ENCODE data around the gene EEF2. TPM values are rescaled to one million over a fixed set of nuclear protein-coding genes. Genes with fewer than 3 reads are reported as not detected.
A peak's percentile ranks its signal among the peaks of the same experiment; 100 is the strongest.

EEF2 gene
- 1,124 and 1,170 TPM in 2 replicates for total RNA-seq (2014; rRNA removed)
- percentile 97 among the genes with signal in this experiment for Bru-seq, nascent RNA
- BruChase-seq, experiment 1, labeled RNA remaining after a 6-hour chase = percentile 99 among the genes with signal in this experiment
- BruChase-seq, experiment 2, labeled RNA remaining after a 2-hour chase = percentile 99 among the genes with signal in this experiment
- long read RNA-seq, transcript EEF2-201 (15 exons, 3,164 nt) = major isoform, 819 of 1,515 reads
- long read RNA-seq, partial matches to known transcripts = 679 of 1,515 reads
- long read RNA-seq, other reads (novel, unspliced or antisense) = 17 of 1,515 reads

DNA sequence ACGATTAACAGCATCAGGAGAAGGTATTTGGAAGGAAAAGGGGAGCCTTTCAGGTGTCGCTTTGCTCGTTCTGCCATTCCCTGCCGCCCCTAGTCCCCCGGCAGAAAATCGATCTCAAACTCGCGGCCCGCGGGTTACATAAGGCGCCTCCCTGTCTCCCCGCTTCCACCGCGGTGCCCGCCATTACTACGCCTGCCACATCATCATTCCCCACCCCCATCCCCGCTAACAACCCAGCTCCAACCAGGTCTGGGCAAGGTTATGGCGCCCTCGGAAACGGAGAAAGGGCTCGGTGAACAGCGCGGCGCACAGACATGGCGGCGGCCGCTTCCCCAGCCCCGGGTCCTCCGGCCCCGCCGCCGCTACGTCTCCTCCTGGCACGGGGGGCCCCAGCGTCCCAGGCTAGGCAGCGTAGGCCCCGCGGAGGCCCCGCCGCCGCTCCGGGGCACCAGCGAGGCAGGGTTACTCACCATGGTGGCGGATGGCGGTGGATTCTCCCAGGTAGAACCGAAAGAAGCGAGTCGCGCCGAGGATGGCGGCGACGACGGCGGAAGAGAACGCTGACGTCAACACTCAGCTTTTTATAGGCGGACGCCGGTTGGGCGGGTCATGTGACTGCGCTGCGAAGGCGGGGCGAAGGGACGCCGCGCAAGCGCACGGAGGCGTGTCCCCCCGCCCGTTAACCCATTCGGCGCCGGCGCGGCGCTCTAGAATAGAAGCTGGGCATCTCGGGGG is at the start of gene EEF2:
Gene EEF2, minus strand, starts transcription at position 556 of the 735 bp plus-strand sequence. Its CDS starts 83 bp downstream, at position 473.
- peak within 1 kb of the TSS; percentile 88 for H2AFZ ChIP-seq (ENCODE audit: low read length)
- no peaks in the 10 kb centered on the region for H3K9me3 ChIP-seq (ENCODE audit: low read length)
- peaks cover 48% of the 10 kb centered on the region for H3K36me3 ChIP-seq (ENCODE audit: low read depth, low read length)
- peaks cover 52% of the 10 kb centered on the region for H3K79me2 ChIP-seq (ENCODE audit: low read length)
- H3K4me1 ChIP-seq (ENCODE audit: insufficient read depth, low read length) = peaks cover 20% of the 10 kb centered on the region
- POLR2A ChIA-PET (ENCODE audit: unreplicated experiment) = interaction anchor here (0.6 kb wide), 3 partner anchors 13 to 120 kb away, joined by 3 to 6 read pairs (median 4); no protein-coding TSS in a partner anchor
- H3K9ac ChIP-seq (ENCODE audit: low read length) = peak within 1 kb of the TSS; percentile 96
- BruUV-seq (replicated peaks) = TSS peak; percentile 59
- H3K4me3 ChIP-seq (ENCODE audit: low read length) = peak within 1 kb of the TSS; percentile 97
- TF ChIP-seq EZH2 (IDR thresholded peaks at IDR 0.05; ENCODE audit: low read length, unreplicated experiment) = no peak
- TF ChIP-seq, protein P1, sequence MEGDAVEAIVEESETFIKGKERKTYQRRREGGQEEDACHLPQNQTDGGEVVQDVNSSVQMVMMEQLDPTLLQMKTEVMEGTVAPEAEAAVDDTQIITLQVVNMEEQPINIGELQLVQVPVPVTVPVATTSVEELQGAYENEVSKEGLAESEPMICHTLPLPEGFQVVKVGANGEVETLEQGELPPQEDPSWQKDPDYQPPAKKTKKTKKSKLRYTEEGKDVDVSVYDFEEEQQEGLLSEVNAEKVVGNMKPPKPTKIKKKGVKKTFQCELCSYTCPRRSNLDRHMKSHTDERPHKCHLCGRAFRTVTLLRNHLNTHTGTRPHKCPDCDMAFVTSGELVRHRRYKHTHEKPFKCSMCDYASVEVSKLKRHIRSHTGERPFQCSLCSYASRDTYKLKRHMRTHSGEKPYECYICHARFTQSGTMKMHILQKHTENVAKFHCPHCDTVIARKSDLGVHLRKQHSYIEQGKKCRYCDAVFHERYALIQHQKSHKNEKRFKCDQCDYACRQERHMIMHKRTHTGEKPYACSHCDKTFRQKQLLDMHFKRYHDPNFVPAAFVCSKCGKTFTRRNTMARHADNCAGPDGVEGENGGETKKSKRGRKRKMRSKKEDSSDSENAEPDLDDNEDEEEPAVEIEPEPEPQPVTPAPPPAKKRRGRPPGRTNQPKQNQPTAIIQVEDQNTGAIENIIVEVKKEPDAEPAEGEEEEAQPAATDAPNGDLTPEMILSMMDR (conservative IDR thresholded peaks at IDR 0.05; ENCODE audit: low read depth, low read length) = no peak
- TF ChIP-seq EZH2phosphoT487 (IDR thresholded peaks at IDR 0.05; ENCODE audit: borderline replicate concordance, low read length) = no peak
- peak within 1 kb of the TSS; percentile 49 for H3K27ac ChIP-seq (ENCODE audit: low read length)
- ATAC-seq = peak; percentile 25
- H3F3A ChIP-seq (ENCODE audit: low read length, unreplicated experiment) = peaks cover 4% of the 10 kb centered on the region
- intact Hi-C loops (cut with micrococcal nuclease) = loop anchor here (2.0 to 5.0 kb wide), 3 partner anchors 14 to 223 kb away; partner anchors contain the start of genes APBA3, DAPK3 and MRPL54
- no peaks in the 10 kb centered on the region for H3K27me3 ChIP-seq (ENCODE audit: low read length)
- peaks cover 51% of the 10 kb centered on the region for H4K20me1 ChIP-seq (ENCODE audit: low read length)
- DNase-seq = peak; percentile 87
- H3K4me2 ChIP-seq (ENCODE audit: low read length) = peak within 1 kb of the TSS; percentile 99
- CTCF ChIA-PET = interaction anchor here (0.5 to 0.6 kb wide), 2 partner anchors 271 to 1995 kb away, joined by 3 to 5 read pairs; no protein-coding TSS in a partner anchor
- H3K9me2 ChIP-seq (replicated peaks; ENCODE audit: low read length) = no peaks in the 10 kb centered on the region

DNA sequence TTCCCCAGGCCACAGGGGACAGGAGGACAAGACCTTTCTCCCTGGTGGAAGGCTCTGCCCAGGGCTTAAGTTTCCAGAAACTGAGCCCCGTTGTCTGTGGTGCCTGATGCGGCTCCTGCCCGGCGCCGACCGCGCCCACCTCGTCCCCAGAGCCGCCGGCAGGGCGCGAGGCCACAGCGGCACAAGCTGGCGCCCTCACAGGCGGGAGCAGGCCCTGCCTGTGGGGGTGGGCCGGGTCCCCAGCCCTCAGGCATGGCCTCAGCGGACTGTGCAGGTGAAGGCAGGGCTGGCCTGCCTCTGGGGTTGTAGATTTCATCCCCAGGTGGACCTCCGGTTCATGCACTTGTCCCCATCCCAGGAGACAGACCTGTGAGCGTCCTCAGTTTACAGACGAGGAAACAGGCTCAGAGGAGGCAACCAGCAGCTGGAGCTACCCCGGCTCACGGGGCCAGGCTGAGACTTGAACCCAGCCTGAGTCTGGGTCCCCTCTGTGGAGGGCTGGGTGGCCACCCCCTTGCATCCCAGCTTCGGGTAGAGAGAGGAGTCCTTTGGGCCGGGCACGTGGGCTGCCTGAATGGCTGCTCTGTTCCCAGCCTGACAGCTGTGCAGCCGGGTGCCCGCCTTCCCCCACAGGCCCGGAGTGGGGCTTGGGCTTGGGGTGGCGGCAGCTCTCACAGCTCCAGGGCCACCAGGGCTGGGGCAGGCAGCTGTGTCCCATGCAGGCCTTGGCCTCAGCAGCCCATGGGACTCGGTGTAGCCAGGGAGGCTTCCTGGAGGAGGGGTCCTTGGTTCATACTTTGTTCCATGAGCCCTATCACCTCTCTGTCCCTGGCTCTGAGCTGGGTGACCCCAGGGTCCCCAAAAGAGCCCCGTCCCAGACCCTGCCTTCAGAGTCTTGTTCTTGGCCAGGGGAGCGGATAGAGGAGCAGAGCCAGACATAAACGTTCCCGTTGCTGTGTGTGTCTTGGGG is 49.1 kb upstream of the EEF2 start:
- Histone ChIP-seq H3K27me3 (ENCODE audit: low read length) (no peaks in the 10 kb centered on the region), H3K4me3 (ENCODE audit: low read length) (no peak overlapping the region), H4K20me1 (ENCODE audit: low read length) (no peaks in the 10 kb centered on the region), H3K9me2 (replicated peaks; ENCODE audit: low read length) (no peaks in the 10 kb centered on the region), H3K4me2 (ENCODE audit: low read length) (no peak overlapping the region), H3F3A (ENCODE audit: low read length, unreplicated experiment) (no peaks in the 10 kb centered on the region), H3K36me3 (ENCODE audit: low read depth, low read length) (peaks cover 10% of the 10 kb centered on the region), H3K9me3 (ENCODE audit: low read length) (no peaks in the 10 kb centered on the region), H3K27ac (ENCODE audit: low read length) (no peak overlapping the region), H3K9ac (ENCODE audit: low read length) (no peak overlapping the region), H3K79me2 (ENCODE audit: low read length) (no peaks in the 10 kb centered on the region), H3K4me1 (ENCODE audit: insufficient read depth, low read length) (no peaks in the 10 kb centered on the region), H2AFZ (ENCODE audit: low read length) (no peak overlapping the region)
- POLR2A ChIA-PET (ENCODE audit: unreplicated experiment) = no interaction called here
- intact Hi-C loops (cut with micrococcal nuclease) = no loop called here
- DNase-seq (no peak), ATAC-seq (no peak)
- no TSS peak for BruUV-seq (replicated peaks)
- CTCF ChIA-PET = no interaction called here
- TF ChIP-seq, protein P1 (conservative IDR thresholded peaks at IDR 0.05; ENCODE audit: low read depth, low read length) = no peak
- TF ChIP-seq EZH2phosphoT487 (IDR thresholded peaks at IDR 0.05; ENCODE audit: borderline replicate concordance, low read length) = no peak
- no peak for TF ChIP-seq EZH2 (IDR thresholded peaks at IDR 0.05; ENCODE audit: low read length, unreplicated experiment)

Data from PC-3 (cell line).